ENCODE data around the gene DACH1.

The DACH1 gene

DNA sequence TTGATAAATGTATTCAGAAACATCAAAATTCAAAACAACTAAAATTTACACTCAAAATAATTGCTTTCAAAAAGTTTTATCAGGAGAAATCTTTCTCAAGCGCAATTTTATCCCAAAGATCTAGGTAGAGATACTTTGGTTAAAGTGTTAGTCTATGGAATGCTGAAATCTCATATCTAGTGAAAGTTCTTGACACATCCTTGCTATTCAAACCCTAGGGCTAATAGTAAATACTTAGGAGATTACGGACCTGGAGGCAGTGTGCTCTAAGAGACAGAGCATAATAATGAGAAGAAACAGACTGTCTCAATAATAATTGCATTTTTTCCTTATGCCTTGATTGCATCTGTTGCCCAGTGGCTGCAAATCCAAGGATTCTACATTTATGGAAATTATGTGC, 330.8 kb downstream of the DACH1 start:
- DNase-seq: no peak

DNA sequence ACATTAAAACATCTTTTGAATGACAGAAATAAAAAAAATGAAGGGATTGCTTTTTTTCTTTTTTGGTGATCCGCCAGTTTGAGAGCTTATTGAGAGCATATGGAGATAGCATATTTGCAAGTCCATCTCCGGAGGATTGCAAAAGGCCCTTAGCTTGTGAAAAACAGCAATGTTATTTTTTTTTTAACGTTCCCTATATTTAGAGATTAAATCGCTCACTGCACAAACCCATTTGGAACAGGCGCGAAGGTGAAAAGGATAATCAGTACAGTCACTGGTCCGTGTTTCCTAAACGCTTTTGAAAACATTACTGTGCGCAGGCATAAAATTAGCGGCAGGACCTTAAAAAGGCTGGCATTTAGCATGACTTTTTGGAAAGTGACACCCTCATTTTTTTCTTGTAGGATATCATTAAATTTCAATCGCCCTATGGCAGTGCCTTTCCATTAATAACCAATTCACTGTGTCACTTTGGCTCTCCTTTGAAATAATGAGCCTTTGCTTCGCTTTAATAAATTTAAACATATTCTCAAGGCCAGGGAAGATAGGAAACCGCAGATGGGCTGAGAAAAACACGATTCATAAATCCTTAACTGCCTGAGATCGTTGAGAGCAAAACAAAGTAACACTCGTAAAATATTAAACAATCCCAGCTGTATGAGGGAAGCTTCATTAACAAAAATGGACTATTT, 342.2 kb downstream of the DACH1 start:
- DNase-seq: no peak

DNA sequence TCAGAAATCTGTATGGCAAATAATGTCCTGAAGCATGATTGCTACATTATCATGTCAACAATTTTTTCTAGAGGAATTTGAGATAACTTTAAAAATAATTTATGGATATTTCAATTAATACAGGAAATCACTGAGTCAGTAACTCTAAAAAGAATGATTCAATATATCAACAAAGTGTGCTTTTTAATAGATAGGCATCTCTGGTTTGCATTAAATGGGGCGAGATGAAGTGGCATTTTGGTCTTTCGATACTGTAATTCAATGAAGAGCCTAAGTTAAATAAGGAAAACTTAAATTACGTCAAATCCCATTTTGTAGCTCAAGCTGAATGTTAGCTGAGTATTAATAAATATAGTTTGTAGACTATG, 342.8 kb downstream of the DACH1 start:
- no peak for DNase-seq

DNA sequence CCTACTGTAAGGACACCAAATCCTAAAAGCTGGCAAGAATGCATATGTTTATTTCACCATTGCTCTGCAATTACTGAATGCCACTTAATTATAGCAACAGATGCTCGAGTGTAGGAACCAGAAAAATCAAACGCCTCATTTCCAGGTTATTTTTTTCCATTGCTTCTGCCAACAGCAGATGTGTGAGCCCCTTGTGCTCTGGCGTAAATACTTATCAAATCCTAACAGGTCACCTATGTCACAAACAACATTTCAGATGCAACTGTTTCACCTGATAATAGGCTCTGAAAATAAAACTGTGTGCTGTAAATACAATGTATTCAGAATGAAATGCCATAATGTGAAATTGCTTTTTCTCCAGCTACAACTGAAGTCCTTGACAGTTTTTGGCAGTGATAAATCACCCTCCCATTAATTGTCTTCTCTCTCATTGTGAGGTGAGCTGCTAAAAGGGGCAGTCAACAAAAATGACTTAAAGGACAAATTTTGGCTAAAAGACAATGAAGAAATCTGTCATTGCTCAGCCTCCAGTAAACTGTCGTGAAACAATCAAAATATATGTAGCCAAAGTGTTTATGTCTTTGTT, 344.0 kb downstream of the DACH1 start:
- DNase-seq: no peak

DNA sequence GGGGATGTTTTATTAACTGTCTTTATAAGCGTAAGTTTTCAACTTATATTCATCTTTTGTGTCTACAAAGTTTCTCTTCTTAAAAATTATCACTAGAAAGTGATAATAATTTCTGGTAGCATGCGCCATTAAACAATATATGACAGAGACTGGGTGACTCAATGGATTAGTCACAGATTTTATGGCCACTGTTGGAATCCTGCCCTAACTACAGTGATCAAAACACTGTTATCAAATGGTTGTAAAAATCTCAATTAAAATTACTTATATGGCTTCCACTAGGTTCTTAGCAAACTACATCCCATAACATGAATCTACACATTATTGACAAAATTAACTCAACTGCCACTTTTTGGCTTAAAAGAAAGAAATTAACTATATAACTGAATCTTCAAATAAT, 350.0 kb downstream of the DACH1 start:
- no peak for DNase-seq

DNA sequence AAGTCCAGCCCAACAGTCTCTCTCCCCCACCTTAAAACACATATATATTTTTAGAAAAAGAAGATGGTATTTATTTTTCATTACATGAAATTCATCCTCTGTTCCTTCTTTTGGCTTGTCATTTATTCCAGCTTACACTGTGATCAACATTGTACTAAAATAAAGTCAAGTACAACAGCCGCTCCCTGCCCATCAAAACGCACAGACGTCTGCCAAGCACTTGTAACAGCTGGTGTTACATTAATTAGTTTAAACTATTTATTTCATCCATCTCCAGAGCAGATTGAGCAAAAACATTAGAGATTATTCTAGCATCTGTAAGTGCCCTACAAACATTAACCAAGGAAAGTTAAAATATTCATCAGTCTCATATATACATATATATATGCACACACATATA, 350.5 kb downstream of the DACH1 start:
- no peak for DNase-seq

DNA sequence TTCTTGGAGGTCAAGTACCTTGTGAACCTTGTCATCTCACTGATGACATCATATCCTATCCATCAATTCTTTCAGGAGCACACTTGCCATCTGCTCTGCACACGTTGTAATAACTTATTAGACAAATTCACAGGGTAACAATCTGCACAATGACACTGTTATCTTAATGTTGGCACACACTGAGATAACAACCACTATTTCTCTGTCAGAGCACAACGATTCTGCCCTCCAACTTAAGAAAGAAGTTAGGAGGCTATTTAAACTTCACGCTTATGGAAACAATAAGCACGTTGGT, 351.3 kb downstream of the DACH1 start:
- no peak for DNase-seq

DNA sequence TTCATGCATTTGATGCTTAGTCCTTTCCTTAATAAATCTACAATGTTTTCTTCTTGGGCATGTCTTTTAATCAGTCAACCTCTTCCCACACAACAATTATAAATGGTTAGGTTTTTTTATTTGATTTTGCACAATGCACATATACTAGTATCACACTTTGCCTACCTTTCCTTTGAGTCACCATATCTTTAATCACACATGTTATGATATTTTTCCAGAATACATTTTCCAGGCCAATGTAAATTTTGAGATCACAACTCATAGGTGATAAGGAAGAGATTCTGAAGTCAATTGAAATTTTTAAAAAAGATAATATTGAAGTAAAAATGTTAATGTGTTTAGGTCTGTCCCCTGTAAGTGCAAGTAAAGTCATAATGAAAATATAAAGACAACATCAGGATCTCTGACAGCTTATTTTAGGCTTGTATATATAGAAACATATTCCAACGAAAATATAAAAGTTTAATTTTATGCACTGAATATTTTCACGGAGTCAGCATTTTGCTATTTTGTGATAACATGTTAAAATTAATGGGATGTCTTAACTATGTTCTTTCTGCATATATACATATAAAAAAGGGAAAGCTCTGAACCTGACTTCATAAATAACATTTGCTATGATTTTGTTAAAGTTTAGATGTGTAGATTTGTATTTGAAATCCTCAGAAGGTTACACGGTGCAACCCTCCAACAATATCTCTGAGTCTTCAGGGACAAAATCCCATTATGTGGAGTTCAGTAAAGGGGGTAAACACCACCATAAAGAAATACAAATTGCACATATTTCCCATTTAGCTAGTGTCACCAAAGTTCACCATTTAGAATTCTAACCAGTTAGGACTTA, 351.9 kb downstream of the DACH1 start:
- DNase-seq: no peak

DNA sequence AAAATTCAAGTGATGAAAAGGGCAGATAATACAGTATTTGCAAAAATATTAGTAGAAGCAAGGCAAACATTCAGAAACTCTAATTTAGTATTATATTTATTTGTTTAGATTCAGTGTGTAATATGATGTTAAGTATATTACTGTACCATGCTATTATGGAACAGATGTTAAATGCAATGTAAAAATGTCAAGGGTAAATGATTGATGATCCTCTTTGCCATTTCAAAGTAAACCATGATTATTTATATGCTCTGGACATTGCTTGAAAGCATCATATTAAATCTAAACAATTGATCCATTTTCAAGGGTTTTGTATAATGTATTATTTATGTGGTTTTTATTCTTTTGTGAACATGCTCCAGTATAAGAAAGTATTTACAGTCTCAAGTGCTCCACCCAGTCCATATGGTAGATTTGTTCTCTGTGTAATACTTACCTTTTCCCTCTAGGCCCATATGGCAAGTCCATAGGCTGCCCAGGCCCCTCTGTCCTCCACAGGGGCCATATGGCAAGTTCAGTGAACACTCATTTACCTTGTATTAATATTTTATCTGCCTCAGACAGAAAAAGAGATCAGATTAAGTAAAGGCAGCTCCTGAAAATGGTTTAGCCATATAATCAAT, 353.5 kb downstream of the DACH1 start:
- no peak for DNase-seq

DNA sequence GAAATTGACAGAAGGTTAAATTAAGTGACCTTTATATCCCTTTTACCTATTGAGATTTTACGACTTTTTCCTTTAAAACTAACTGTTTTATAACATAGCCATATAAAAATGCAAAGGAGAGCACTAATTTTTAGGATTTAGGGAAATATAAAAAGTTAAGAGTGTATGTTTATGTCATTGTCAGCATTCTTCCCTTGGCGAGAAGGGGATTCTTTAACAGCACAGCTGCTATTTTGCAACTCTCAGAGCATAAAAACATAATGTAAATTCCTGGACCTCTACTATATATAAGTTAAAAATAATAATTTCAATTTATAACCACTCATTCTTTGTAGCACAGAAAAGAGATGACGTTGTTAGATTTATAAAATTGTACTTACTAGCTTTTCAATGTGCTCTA, 363.2 kb downstream of the DACH1 start:
- no peak for DNase-seq

DNA sequence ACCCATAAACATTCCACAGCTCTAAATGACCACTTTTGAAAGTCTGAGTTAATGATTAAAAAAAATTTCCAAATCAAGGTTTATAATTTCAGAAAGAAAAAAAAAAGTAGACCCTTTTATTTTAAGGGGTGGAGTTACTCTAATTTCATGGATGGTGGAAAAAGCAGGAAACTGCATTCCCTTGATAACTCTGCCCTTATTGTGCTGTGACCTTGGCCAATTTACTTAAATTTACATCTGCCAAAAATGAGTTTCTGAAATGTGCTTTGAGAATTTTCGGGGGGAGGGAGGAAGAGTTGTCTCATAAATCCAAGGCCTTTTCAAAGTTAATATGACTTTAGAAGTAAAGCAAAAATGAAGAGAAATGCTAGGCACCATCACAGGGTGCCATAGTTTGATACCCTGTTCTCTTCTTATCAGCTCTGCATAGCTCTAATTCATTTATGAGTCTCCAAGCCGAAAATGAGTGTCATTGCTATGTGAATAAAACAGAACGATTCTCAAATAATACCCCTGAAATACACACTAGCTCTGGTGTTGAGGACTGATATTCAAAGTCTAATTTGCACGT, 367.0 kb downstream of the DACH1 start:
- DNase-seq: no peak

DNA sequence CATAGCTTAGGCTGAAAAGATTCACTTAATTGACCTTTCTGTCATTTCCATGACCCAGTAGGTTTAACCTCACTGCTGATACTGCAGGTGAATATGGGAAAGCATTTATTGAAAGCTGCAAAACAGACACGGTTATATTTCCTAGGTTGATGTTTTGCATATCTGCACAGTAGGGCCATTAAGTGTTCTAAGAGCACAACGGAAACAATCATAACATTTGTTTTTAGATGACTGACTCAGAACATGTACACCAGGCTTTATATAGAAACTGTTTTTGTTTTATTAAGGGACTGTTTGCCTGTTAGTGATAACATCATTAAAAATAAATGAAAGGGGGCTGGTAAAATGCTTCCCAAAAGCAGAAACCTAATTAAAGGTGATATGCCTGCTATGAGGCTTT, 367.8 kb downstream of the DACH1 start:
- DNase-seq: no peak

DNA sequence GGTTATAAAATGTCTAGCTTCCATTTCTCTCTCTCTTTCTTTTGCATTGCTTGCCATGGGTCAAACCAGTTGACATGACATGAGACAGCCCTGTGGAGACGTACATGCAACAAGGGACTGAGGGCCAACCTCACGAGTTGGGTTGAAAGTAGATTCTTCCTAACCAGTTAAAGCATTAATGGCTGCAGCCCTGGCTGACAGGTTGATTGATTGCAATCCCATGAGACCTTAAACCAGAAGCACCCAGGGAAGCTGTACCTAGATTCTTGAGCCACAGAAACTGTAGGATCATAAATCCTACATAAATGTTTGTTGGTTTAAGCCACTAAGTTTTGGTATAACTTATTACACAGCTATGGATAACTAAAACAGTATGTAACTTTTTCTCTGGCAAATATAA, 373.8 kb downstream of the DACH1 start:
- DNase-seq: no peak

DNA sequence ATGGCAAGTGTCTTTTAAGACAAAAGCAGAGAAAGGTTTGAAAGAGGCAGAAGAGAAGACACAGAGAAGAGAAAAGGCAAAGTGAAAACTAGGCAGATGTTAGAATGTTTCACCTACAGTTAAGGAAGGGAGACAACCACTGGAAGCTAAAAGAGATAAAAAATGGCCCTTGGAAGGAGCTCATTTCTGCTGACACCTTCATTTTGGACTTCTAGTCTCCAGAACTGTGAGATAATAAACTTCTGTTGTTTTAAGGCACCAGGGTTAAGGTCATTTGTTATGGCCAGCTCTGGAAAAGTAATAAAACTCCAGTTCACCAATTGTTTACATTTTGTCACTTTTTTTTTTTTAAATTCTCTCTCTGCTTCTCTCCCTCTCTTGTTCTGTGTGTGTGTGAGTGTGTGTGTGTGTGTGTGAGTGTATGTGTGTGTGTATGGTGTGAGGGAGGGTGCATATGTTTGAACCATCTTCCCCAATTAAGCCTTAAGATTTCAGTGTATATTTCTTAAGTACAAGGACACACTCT, 374.6 kb downstream of the DACH1 start:
- DNase-seq: no peak

DNA sequence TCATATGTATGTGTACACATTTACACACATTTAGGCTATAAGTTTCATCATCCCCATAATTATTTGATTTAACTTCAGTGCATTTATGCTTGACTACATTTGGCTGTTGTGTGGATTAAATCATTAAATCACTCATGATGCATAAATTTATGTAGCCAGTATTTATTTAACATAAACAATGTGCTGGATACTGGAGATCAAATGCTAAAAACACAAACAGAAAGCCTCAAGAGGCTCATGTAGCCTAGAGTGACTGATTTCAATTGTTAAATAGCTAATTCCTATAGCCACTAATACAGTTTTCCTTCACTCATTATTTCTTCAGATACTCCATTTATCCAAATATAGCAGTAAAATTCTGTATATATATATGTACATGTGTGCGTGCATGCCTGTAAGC, 376.0 kb downstream of the DACH1 start:
- no peak for DNase-seq

DNA sequence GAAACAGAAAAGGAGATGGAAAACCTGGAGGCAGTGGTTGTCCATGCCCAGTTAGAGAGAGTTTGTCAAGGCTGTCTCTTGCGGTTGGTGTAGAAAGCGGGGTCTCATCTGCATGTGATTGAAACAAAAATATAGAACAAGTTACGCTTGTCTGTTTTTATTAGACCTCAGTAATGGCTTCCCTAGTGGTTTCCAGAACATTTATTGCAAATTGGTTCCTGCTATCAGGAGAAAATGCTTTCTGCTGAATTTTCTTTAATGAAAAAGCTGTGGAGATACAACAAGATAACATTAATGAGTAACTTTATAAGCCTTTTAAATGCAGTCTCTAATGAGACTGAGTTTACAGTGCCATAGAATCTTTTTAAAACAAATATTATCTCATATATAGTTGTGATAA, 378.0 kb downstream of the DACH1 start:
- no peak for DNase-seq

DNA sequence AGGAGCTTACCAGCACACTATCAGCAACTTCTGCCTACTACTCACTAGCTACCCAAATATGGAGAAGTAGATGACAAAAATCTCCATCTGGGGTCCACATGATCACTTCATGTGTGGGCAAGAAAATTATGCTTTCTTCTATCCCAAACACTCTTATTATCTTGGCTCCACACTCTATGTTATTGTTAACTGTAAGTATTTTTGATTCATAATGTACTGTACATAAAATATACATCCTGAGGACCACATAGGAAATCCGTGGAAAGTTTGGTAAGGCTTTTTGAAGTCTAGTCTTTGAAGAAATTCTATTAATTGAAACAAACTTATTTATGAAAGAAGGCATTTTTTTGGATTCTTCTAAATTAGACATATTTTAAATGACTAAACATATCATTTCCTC, 378.8 kb downstream of the DACH1 start:
- no peak for DNase-seq

DNA sequence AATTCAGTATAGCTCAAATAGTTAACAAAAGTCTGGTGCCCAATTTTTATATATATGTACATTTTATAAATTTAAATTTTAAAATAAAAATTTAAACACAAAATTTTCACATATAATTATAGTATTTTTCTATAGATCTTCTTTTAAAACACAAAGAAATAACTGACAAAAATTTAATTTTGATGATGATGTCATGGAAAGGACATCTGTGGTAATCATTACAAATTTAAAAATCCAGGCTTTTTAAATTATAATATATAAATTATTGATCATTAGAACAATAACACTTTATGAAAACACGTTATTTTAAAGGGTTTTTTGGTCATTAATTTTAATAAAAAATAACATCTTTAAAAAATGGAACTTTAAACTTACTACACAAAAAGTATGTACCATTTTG, 381.1 kb downstream of the DACH1 start:
- DNase-seq: no peak

DNA sequence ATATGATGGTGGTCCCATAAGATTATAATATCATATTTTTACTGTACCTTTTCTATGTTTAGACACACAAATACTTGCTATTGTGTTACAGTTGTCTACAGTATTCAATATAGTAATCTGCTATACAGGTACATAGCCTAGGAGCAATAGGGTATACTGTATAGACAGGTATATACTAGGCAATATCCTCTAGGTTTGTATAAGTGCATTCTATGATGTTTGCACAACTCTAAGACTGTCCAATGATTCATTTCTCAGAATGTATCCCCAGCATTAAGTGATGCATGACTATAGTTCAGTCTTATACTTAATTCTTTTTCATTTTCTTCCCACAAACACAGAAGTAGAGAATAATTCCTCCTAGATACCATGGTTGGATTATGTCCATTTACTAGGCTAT, 383.3 kb downstream of the DACH1 start:
- no peak for DNase-seq

DNA sequence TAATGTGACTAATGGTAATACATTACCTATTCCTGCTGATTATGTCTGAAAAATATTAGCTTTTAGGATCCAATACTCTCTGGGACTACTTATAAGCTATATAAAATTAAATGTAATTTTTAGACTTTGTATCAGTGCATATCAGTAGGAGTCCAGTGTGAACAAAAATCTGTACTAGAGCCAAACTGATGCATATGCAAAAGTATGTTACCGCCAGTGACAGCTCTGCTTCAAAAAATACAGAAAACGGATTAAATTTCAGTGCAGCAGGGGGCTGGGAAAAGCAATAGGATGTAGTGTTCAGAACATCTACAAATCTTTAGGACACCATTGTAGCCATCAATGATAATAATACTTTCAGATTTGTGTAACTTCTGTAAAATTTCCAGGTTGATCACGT, 385.5 kb downstream of the DACH1 start:
- DNase-seq: no peak

DNA sequence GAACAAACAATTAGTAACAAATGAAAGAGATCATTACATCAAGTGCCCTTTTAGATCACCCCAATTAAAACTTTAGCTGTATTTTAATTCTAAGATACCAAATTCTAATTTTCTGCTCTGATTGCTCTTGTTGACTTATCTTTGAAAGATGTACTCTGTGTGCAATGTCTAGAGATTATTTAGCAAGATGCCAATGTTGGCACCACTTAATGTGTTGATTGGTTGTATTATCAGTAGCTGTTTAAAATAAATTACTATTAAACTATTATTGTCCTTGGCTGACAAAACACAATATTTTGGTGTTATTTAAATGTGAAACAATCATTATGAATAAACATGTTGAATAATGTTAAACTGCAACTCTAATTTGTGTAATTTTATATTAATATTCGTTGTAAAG, 386.0 kb downstream of the DACH1 start:
- DNase-seq: no peak

DNA sequence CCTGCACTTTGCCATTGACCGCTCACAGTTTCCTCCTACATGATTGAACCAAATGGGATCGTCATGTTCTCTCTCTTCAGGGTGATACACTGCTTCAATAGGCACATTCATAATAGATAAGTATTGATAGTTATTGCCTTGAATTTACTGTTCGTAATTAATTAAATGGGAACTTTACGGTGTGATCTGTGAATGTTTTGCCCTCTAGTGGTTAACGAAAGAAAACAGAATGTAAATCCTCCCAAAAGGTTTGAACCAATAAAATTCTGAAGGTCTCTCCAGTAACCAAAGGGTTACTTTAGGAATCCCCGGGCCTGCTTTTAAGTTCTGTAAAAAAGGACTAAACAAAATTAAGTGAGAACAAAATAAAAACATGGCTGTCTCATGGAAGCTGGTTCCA, 389.3 kb downstream of the DACH1 start:
- DNase-seq: no peak

DNA sequence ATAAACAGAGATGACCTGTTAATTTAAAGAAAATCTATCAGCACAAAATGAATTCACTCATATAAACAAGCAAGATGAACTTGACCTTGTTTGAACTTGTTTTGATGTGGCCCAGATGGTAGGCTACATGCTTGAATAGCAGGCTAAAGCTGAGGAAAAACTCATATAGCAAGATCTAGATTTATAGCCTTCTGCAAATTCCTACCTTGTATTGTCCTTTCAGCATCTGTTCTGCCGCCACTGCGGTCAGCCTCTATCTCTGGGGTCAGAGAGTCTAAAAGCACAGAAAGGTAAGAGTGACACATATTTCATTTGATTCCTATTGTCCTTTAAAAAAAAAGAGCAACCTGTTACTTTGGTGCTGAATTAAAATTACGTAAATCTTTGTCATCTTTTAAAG, 392.1 kb downstream of the DACH1 start:
- DNase-seq: no peak

DNA sequence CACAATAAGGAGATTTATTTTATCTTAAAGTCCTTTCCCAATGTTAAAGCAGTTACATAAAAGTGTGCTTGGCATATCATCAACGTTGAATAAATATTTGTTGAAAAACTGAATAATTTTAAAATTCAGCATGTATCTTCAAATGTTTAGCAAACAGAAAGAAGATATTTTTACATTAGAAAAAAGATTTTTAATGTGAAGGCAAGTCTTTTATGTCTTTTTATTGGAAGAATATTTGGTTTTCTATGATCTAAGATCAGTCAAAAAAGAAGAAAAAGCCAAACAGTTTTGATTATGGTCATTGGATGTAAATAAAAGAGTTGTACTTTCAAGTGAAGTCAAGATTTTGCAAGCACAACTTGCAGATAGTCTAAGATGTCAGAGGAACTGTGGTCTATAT, 397.4 kb downstream of the DACH1 start:
- DNase-seq: no peak

Measured in HCEC 1CT (cell line).